Measurements from ENCODE around the gene SH3TC1.

GRCh38 chr4:8270418-8270771, 71.3 kb downstream of the SH3TC1 start:
- TF ChIP-seq POLR2A (IDR thresholded peaks at IDR 0.05), result no peak
- TF ChIP-seq, protein P1, sequence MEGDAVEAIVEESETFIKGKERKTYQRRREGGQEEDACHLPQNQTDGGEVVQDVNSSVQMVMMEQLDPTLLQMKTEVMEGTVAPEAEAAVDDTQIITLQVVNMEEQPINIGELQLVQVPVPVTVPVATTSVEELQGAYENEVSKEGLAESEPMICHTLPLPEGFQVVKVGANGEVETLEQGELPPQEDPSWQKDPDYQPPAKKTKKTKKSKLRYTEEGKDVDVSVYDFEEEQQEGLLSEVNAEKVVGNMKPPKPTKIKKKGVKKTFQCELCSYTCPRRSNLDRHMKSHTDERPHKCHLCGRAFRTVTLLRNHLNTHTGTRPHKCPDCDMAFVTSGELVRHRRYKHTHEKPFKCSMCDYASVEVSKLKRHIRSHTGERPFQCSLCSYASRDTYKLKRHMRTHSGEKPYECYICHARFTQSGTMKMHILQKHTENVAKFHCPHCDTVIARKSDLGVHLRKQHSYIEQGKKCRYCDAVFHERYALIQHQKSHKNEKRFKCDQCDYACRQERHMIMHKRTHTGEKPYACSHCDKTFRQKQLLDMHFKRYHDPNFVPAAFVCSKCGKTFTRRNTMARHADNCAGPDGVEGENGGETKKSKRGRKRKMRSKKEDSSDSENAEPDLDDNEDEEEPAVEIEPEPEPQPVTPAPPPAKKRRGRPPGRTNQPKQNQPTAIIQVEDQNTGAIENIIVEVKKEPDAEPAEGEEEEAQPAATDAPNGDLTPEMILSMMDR (IDR thresholded peaks at IDR 0.05), result no peak
- no peak for TF ChIP-seq EP300 (IDR thresholded peaks at IDR 0.05; ENCODE audit: low read depth)

Measured in transverse colon (tissue), 3 donors.